Stimulated activated effector memory CD8-positive, alpha-beta T cell treated with anti-CD3 and anti-CD28 coated beads, Interleukin-12 subunit alpha, Interleukin-12 subunit beta, amount 100 ng/mL, for 72 hours (primary cell): ENCODE results near the gene ASIC1.
A peak's percentile ranks its signal among the peaks of the same experiment; 100 is the strongest.

Experiments used
- ATAC-seq: fragments of 150-1000 bp; cut with Tn5 transposase; 2 replicates; pipeline ENCODE4 v1.10.0; 2021
- DNase-seq, 2 donors: peaks; one replicate each; pipeline ENCODE4 v3.0.0; 2021 to 2022; ENCODE audit warnings: low spot score in 2 of 2
- H3K27ac Mint-ChIP-seq: one replicate; pipeline ENCODE4 v1.8.0; 2022; ENCODE audit warnings: mild to moderate bottlenecking, mixed read lengths
- H3K36me3 Mint-ChIP-seq: one replicate; pipeline ENCODE4 v1.8.0; 2022; ENCODE audit warnings: mild to moderate bottlenecking, mixed read lengths
- H3K4me1 Mint-ChIP-seq: one replicate; pipeline ENCODE4 v1.8.0; 2022; ENCODE audit warnings: mixed read lengths
- H3K4me3 Mint-ChIP-seq: one replicate; pipeline ENCODE4 v1.8.0; 2022; ENCODE audit warnings: mild to moderate bottlenecking, mixed read lengths
- H3K9me3 Mint-ChIP-seq: one replicate; pipeline ENCODE4 v1.8.0; 2022; ENCODE audit warnings: mixed read lengths

ASIC1 gene

DNA sequence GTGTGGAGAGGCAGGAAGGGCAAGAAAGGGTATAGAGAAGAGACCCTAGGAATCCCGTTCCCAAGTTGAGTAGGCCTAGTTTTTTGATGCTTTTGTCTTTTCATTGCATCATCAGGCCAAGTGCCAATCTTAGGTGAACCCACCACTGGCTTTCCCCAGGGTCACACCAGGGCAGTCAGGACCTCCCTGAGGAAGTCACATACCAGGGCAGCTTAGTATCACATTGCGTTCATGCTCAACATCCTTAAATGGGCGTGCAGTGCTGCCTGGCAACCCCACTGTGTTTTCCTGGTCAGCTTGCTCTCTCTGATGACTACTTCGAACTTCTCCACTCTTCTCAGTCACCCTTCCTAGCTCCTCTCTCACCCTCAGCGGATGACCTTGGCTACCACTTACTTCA lies 9.0 kb downstream of the ASIC1 start:
- peaks cover 10% of the 10 kb centered on the region for H3K4me1 Mint-ChIP-seq
- H3K9me3 Mint-ChIP-seq, result no peaks in the 10 kb centered on the region
- no peak overlapping the region for H3K4me3 Mint-ChIP-seq
- no peak overlapping the region for H3K27ac Mint-ChIP-seq
- ATAC-seq (peak; percentile 17), DNase-seq (no peak)
- no peaks in the 10 kb centered on the region for H3K36me3 Mint-ChIP-seq

DNA sequence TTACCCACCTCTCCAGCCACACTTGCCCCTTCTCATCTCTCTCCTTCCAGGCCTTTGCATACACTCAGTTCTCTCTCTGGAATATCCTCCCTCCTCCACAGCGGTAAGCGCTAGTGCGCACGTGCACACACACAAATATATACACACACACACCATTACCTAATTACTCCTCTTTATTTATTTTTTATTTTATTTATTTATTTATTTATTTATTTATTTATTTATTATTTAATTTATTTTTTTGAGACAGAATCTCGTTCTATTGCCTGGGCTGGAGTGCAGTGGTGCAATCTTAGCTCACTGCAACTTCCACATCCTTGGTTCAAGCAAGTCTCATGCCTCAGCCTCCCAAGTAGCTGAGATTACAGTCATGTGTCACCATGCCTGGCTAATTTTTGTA lies 11.7 kb downstream of the ASIC1 start:
- H3K4me3 Mint-ChIP-seq, result no peak overlapping the region
- no peak overlapping the region for H3K27ac Mint-ChIP-seq
- peaks cover 10% of the 10 kb centered on the region for H3K4me1 Mint-ChIP-seq
- no peak for ATAC-seq
- H3K36me3 Mint-ChIP-seq, result no peaks in the 10 kb centered on the region
- no peak for DNase-seq
- no peaks in the 10 kb centered on the region for H3K9me3 Mint-ChIP-seq

DNA sequence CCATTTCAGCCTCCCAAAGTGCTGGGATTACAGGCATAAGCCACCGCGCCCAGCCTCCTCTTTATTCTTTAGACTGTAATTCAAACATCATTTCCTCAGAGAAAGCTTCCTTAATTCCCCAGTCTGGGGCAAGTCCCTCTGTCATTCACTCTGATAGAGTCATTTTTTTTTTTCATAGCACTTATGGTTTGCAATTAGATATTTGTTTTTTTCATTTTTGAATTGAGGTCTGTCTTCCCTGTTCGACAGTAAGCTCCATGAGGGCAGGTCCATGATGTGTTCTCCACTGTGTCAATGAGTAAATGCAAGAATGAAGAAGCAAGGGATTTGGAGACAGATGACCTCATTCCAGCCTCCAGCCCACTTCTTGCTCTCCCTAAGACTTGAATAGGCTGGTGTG lies 12.1 kb downstream of the ASIC1 start:
- no peaks in the 10 kb centered on the region for H3K36me3 Mint-ChIP-seq
- no peak overlapping the region for H3K4me3 Mint-ChIP-seq
- ATAC-seq (no peak), DNase-seq (no peak)
- H3K4me1 Mint-ChIP-seq, result peaks cover 10% of the 10 kb centered on the region
- no peak overlapping the region for H3K27ac Mint-ChIP-seq
- H3K9me3 Mint-ChIP-seq, result no peaks in the 10 kb centered on the region

DNA sequence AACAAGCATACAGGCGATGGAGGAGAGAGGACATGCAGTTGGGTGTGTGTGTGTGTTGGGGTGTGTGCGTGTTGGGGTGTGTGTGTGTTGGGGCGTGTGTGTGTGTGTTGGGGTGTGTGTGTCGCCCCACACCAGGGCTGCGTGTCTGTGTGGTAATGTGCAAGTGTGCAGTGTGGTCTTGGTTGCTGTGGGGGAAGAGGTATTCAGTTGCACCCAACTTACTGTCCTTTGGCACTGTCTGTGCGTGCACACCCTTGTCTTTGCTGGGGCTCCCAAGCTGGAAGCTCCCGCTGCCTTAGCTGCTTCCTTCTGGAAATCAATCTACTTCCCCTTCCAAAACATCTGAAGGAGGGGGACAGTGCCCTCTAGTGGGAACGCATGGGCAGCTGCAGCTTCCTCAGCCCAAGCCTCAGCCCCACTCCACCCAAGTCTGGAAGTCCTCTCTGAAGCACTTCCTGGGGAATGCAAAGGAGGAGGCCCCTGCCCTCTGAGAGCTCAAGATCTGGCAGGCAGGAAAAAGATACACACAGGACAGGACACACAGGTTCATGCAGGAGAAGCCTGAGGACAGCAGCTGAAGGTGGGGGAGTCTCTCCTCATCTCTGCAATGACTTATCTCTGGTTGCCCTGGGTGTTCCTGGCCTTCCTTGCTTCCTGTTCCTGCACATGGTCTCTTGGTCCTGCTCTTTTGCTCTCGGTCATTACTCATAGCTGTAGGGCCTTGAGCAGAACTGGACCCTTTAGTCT lies 13.1 kb downstream of the ASIC1 start:
- no peaks in the 10 kb centered on the region for H3K9me3 Mint-ChIP-seq
- no peaks in the 10 kb centered on the region for H3K36me3 Mint-ChIP-seq
- H3K27ac Mint-ChIP-seq, result no peak overlapping the region
- no peak overlapping the region for H3K4me3 Mint-ChIP-seq
- ATAC-seq, result peak; percentile 46
- peaks cover 15% of the 10 kb centered on the region for H3K4me1 Mint-ChIP-seq
- peak; percentile 57 to 81 for DNase-seq

DNA sequence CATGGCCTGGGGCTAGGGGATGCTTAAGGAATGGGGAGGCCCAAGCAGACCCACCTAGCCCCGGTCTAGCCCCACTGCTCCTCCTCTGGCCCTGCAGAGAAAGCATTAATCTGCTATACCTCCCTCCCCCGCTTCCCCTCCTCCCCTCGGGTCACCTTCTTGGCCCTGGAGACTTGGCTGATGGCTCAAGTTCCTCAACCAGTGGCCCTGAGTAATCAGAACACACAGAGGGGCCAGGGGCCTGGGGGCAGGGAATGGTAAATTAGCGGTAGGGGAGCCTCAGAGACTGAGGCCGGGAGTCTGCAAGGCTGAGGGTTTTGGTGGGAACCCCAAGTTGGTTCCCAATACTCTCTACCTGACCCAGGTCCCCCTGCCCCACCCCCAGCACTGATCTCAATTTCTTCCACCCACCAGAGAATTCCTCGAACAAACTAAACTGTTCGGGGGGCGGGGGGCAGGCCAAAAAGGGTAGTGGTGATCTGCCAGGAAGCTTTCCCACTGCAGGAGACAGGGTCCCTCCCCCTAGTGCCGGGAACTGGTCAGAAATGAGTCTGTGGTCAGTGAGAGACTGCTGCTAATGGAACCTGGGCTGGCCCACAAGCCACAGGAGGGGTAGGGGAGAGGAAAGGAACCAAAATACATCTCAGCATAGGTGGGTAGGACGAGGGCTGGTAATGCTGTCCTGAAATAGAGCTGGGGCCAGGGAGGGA lies 15.0 kb downstream of the ASIC1 start:
- no peaks in the 10 kb centered on the region for H3K9me3 Mint-ChIP-seq
- H3K4me1 Mint-ChIP-seq, result peaks cover 15% of the 10 kb centered on the region
- H3K4me3 Mint-ChIP-seq, result no peak overlapping the region
- no peak overlapping the region for H3K27ac Mint-ChIP-seq
- ATAC-seq, result no peak
- no peaks in the 10 kb centered on the region for H3K36me3 Mint-ChIP-seq
- DNase-seq, result no peak

DNA sequence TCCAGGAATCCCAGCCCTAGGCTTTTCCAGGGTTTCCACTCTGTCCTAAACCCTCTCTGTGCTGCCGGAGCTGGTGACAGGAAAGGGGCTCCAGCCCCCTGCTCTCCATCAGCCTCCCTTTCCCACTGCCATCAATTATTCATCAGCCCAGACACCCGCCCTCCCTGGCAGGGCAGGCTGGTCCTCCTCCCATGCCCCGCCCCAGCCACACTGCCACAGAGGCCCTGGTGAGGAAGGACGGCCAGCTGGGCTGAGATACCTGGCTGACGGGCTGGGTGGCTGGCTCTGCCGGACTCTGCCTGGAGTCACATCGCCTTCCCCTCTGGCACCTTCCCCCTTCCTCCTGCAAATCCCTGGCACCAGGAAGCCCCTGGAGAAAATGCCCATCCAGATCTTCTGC lies 15.8 kb downstream of the ASIC1 start:
- no peaks in the 10 kb centered on the region for H3K36me3 Mint-ChIP-seq
- no peak overlapping the region for H3K4me3 Mint-ChIP-seq
- DNase-seq (no peak), ATAC-seq (no peak)
- peaks cover 15% of the 10 kb centered on the region for H3K4me1 Mint-ChIP-seq
- no peaks in the 10 kb centered on the region for H3K9me3 Mint-ChIP-seq
- H3K27ac Mint-ChIP-seq, result no peak overlapping the region

DNA sequence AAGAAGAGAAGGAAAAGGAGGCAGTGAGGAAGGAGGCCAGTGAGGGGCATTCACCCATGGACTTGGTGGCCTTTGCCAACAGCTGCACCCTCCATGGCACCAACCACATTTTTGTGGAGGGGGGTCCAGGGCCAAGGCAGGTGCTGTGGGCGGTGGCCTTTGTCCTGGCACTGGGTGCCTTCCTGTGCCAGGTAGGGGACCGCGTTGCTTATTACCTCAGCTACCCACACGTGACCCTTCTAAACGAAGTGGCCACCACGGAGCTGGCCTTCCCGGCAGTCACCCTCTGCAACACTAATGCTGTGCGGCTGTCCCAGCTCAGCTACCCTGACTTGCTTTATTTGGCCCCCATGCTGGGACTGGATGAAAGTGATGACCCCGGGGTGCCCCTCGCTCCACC lies 16.3 kb downstream of the ASIC1 start:
- H3K4me3 Mint-ChIP-seq, result no peak overlapping the region
- no peak for DNase-seq
- H3K27ac Mint-ChIP-seq, result no peak overlapping the region
- H3K9me3 Mint-ChIP-seq, result no peaks in the 10 kb centered on the region
- peaks cover 15% of the 10 kb centered on the region for H3K4me1 Mint-ChIP-seq
- no peak for ATAC-seq
- H3K36me3 Mint-ChIP-seq, result no peaks in the 10 kb centered on the region

DNA sequence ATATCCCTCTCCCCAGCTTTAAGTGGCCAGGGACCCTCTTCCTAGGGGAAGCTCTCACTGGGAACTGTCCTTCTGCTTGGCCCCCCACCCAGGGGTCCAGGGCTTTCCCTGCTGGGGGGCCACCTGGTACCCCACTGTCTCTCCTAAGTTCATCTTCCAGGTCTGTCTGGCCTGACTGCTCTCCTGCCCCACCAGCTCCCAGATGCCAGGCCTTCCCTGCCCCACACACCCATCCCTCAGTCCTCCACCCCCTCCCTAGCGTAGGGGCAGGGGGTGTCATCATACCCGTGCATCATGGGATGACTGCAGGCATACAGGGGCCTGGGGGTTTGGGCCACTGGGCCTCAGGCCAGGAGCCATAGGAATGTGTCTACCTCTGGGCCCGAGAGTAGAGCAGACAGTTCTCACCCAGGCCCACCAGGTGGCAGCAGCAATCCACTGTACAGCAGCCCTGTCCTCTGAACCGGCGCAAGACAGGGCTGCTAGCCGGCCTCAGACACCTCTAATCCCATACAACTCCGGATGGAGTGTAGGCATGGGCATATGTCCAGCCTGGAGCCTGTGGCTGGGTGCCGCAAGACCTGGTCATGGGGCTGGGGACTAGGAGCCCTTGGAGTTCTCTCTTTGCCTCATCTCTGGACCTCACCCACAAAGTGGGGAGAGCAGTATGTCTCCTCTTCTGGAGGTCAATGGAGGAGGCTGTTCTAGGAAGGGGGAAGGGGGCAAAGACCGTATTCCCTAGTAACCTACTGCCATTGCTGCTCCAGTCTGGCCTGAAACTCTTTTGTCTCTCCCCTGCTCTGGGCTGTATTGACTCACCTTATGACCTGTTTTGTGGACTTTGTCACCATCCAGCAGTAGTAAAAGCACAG lies 17.8 kb downstream of the ASIC1 start:
- H3K4me1 Mint-ChIP-seq, result peaks cover 13% of the 10 kb centered on the region
- no peaks in the 10 kb centered on the region for H3K9me3 Mint-ChIP-seq
- H3K4me3 Mint-ChIP-seq, result no peak overlapping the region
- no peaks in the 10 kb centered on the region for H3K36me3 Mint-ChIP-seq
- peak overlapping the region; percentile 83 for H3K27ac Mint-ChIP-seq
- DNase-seq (peak; percentile 72 to 91), ATAC-seq (peak; percentile 91)

DNA sequence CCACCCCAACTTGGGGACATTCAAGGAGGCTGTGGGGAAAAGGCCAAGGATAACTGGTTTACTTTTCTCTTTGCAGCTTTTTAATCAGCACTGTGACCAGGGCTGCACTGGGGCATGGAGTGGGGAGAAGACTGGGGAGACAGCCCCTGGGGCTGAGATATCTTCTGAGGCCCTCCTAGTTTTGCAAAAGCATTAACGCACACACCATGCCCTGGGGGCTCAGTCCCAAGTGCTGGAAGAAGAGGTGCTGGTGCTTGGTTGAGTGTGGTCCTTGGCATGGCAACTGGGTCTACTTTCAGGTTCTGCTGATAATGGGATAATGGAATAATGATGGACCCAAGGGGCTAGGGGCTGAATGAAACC lies 18.4 kb downstream of the ASIC1 start:
- Mint-ChIP-seq H3K27ac (no peak overlapping the region), H3K9me3 (no peaks in the 10 kb centered on the region), H3K36me3 (no peaks in the 10 kb centered on the region), H3K4me3 (no peak overlapping the region), H3K4me1 (peaks cover 6% of the 10 kb centered on the region)
- DNase-seq (no peak), ATAC-seq (no peak)

DNA sequence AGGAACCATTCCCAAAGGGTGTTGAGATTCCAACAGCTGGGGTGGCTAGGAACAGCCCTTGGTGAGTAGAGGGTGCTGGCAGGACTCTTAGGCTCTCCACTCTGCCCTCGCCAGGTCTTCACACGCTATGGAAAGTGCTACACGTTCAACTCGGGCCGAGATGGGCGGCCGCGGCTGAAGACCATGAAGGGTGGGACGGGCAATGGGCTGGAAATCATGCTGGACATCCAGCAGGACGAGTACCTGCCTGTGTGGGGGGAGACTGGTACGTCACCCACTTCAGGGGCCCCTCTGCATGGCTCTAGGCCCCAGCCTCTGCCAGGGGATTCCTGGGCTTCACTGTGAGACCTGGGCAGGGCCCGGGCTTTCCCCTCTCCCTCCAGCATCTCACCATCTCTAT lies 19.7 kb downstream of the ASIC1 start:
- Mint-ChIP-seq H3K9me3 (no peaks in the 10 kb centered on the region), H3K27ac (no peak overlapping the region)
- ATAC-seq, result no peak

DNA sequence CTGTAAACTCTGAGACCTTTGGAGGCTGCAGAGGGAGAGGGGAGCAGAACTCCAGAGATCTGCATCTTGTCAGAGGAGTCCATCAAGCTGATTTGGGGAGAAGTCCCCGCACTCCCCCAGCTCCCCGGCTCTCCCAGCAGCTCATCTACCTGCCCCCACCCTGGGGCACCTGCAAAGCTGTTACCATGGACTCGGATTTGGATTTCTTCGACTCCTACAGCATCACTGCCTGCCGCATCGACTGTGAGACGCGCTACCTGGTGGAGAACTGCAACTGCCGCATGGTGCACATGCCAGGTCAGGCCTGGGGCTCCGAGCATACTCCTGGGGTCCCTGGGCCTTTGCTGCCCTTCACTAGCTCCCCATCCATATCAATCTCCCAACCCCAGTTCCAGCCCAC lies 20.9 kb downstream of the ASIC1 start:
- Mint-ChIP-seq H3K36me3 (no peaks in the 10 kb centered on the region), H3K27ac (no peak overlapping the region), H3K4me3 (no peak overlapping the region), H3K9me3 (no peaks in the 10 kb centered on the region), H3K4me1 (peaks cover 6% of the 10 kb centered on the region)
- ATAC-seq, result no peak
- no peak for DNase-seq

More for the DNA sequence above, 19.7 kb downstream of the ASIC1 start:
- Mint-ChIP-seq H3K4me3 (no peak overlapping the region), H3K4me1 (peaks cover 5% of the 10 kb centered on the region), H3K36me3 (no peaks in the 10 kb centered on the region)
- no peak for DNase-seq

DNA sequence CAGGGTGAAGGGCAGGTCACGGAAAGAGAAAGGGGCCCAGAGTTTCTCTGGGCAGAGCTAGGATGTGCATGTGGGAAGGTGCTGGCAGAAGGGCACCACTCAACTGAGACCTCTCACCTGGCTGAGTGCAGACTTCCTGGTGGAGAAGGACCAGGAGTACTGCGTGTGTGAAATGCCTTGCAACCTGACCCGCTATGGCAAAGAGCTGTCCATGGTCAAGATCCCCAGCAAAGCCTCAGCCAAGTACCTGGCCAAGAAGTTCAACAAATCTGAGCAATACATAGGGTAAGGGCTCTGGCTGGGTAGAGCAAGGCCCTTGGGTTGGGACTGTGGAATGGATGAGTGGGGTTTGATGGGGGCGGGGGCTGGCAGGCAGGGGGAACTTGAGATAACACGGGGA lies 22.4 kb downstream of the ASIC1 start:
- Mint-ChIP-seq H3K4me3 (no peak overlapping the region), H3K9me3 (no peaks in the 10 kb centered on the region), H3K27ac (peak overlapping the region; percentile 30), H3K36me3 (no peaks in the 10 kb centered on the region), H3K4me1 (peaks cover 11% of the 10 kb centered on the region)
- ATAC-seq, result no peak
- DNase-seq, result no peak

DNA sequence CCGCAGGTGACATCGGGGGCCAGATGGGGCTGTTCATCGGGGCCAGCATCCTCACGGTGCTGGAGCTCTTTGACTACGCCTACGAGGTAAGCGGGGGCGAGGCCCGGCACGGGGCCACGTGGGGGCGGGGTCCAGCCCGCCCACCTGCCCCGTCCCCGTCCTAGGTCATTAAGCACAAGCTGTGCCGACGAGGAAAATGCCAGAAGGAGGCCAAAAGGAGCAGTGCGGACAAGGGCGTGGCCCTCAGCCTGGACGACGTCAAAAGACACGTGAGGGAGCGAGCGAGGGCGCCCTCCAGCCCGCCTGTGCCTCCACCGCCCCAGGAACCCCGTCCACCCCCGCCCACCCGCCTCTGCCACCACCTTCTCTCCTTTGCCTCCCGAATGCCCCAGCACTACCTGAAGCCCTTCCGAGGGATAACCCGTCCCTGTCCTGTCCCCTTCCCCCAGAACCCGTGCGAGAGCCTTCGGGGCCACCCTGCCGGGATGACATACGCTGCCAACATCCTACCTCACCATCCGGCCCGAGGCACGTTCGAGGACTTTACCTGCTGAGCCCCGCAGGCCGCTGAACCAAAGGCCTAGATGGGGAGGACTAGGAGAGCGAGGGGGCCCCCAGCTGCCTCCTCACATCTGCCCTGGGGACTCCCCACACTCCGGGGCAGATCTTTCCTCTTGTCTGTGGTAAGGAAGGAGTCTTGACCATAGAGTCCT lies 23.9 kb downstream of the ASIC1 start:
- ATAC-seq (no peak), DNase-seq (no peak)
- peak overlapping the region; percentile 77 for H3K27ac Mint-ChIP-seq
- H3K4me3 Mint-ChIP-seq, result no peak overlapping the region
- H3K36me3 Mint-ChIP-seq, result no peaks in the 10 kb centered on the region
- no peaks in the 10 kb centered on the region for H3K9me3 Mint-ChIP-seq
- peaks cover 15% of the 10 kb centered on the region for H3K4me1 Mint-ChIP-seq

DNA sequence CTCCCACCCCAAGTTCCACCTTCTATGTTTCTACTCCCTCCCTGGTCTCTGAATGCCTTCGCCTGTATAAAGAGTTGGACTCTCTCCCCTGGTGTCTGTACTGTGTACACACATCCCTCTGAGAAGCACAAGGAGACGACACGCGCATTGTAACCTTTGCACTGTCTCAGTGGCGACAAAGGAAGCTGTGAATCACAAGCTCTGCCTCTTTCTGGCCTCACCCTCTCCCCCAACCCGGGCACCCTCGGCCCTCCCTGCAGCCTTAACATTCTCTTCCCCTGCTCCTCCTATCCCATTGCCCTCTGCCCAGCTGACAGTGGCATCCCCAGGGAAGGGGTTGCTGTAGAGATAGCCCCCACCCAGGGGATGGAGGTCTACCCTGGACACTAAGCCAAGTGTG lies 25.2 kb downstream of the ASIC1 start:
- Mint-ChIP-seq H3K27ac (peak overlapping the region; percentile 94), H3K4me1 (peaks cover 27% of the 10 kb centered on the region), H3K4me3 (no peak overlapping the region), H3K36me3 (peaks cover 12% of the 10 kb centered on the region), H3K9me3 (no peaks in the 10 kb centered on the region)
- ATAC-seq (no peak), DNase-seq (no peak)

DNA sequence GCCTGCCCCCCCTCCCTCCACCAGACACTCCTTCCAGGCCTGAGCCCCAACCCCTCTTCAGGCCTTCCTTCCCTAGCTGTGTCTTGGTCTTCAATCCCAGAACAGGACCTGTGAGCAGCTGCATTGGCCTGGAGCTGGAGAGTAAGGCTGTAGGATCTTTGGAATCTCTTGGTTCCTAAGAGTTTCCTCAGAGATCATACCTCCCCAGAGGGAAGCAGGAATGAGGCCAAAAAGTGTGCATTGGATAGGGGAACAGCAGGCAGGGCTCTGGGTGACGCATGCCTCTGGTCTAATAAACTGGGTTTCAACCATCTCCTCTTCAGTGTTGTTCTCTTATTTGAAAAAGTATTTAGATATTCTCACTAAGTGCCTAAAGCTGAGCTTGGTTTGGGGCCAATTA lies 25.9 kb downstream of the ASIC1 start:
- Mint-ChIP-seq H3K4me1 (peaks cover 34% of the 10 kb centered on the region), H3K27ac (peak overlapping the region; percentile 94), H3K9me3 (no peaks in the 10 kb centered on the region), H3K4me3 (peak overlapping the region; percentile 58), H3K36me3 (peaks cover 18% of the 10 kb centered on the region)
- DNase-seq, result no peak
- ATAC-seq, result no peak
